ENCODE results near the gene MSH4. TPM values are rescaled to one million over a fixed set of nuclear protein-coding genes. Genes with fewer than 3 reads are reported as not detected.
"Not testable (repeated sequence)": the region's sequence is repeated elsewhere in the genome, so short reads cannot be mapped to it uniquely, and the experiment has no call there.

The MSH4 gene
- polyA plus RNA-seq, 1 donor (not counting 4 experiments of a cell fraction or from before 2014, with no cell fraction given), result 0.13 TPM

- Histone ChIP-seq H4K20me1 (ENCODE audit: control insufficient read depth, extremely low read depth, insufficient read depth, low read length) (peaks cover 13% of the 10 kb centered on the region), H3K4me2 (ENCODE audit: control insufficient read depth, extremely low read depth, insufficient read depth, low read depth, low read length) (no peak overlapping the region), H3K9ac (ENCODE audit: control insufficient read depth, extremely low read depth, insufficient read depth, low read length) (no peak overlapping the region)
These were observed 549 bp downstream of the MSH4 start for GRCh38 chr1:75797273-75797588.

GRCh38 chr1:75797606-75798216 lies 1.0 kb downstream of the MSH4 start:
- TF ChIP-seq CTCF (optimal IDR thresholded peaks at IDR 0.05 in 1 of 3, IDR thresholded peaks at IDR 0.05 in 1 of 3, conservative IDR thresholded peaks at IDR 0.05 in 1 of 3; ENCODE audit: extremely low read depth in 1 of 3, insufficient read depth in 2 of 3, low read length in 3 of 3), result no peak
- no peak for TF ChIP-seq EZH2 (IDR thresholded peaks at IDR 0.05; ENCODE audit: low read length)
- H3K27me3 ChIP-seq (ENCODE audit: control insufficient read depth, extremely low read depth, insufficient read depth, low read length), result no peaks in the 10 kb centered on the region
- no peak overlapping the region for H3K27ac ChIP-seq (ENCODE audit: control insufficient read depth, insufficient read depth, low read length)
- peaks cover 5 to 9% of the 10 kb centered on the region in 2 experiments for H3K36me3 ChIP-seq (ENCODE audit: control insufficient read depth in 2 of 2, extremely low read depth in 1 of 2, insufficient read depth in 2 of 2, low read length in 2 of 2)
- H3K4me3 ChIP-seq (ENCODE audit: control insufficient read depth in 2 of 3, extremely low read depth in 1 of 3, insufficient read depth in 2 of 3, low read depth in 1 of 3, low read length in 3 of 3), result no peak overlapping the region
- H3K9me1 ChIP-seq (ENCODE audit: control insufficient read depth, extremely low read depth, insufficient read depth, low read length), result no peaks in the 10 kb centered on the region
- DNase-seq (ENCODE audit: low read depth, low spot score) (no peak), FAIRE-seq (no peak)
- no peaks in the 10 kb centered on the region for H3K9me3 ChIP-seq (ENCODE audit: control insufficient read depth, low read depth, low read length)
- dilution Hi-C loops (cut with MboI; ENCODE audit: extremely low pct_ligation_motif_present, low sequenced_read_pairs), result no loop called here
- no peak overlapping the region for H3K4me2 ChIP-seq (ENCODE audit: control insufficient read depth, extremely low read depth, insufficient read depth, low read depth, low read length)
- no peaks in the 10 kb centered on the region for H3K4me1 ChIP-seq (ENCODE audit: control insufficient read depth, extremely low read depth, insufficient read depth, low read length)
- peaks cover 3% of the 10 kb centered on the region for H3K79me2 ChIP-seq (ENCODE audit: control insufficient read depth, insufficient read depth, low read length)
- peaks cover 9% of the 10 kb centered on the region for H4K20me1 ChIP-seq (ENCODE audit: control insufficient read depth, extremely low read depth, insufficient read depth, low read length)
- H2AFZ ChIP-seq (ENCODE audit: control insufficient read depth, low read length), result no peak overlapping the region
- H3K9ac ChIP-seq (ENCODE audit: control insufficient read depth, extremely low read depth, insufficient read depth, low read length), result no peak overlapping the region

More at GRCh38 chr1:75797273-75797588, 549 bp downstream of the MSH4 start:
- H3K79me2 ChIP-seq (ENCODE audit: control insufficient read depth, insufficient read depth, low read length), result peaks cover 7% of the 10 kb centered on the region
- H3K9me1 ChIP-seq (ENCODE audit: control insufficient read depth, extremely low read depth, insufficient read depth, low read length), result no peaks in the 10 kb centered on the region
- dilution Hi-C loops (cut with MboI; ENCODE audit: extremely low pct_ligation_motif_present, low sequenced_read_pairs), result no loop called here
- no peaks in the 10 kb centered on the region for H3K27me3 ChIP-seq (ENCODE audit: control insufficient read depth, extremely low read depth, insufficient read depth, low read length)
- FAIRE-seq (no peak), DNase-seq (ENCODE audit: low read depth, low spot score) (no peak)
- H3K36me3 ChIP-seq (ENCODE audit: control insufficient read depth in 2 of 2, extremely low read depth in 1 of 2, insufficient read depth in 2 of 2, low read length in 2 of 2), result peaks cover 5 to 10% of the 10 kb centered on the region in 2 experiments
- TF ChIP-seq EZH2 (IDR thresholded peaks at IDR 0.05; ENCODE audit: low read length) (no peak), CTCF (optimal IDR thresholded peaks at IDR 0.05 in 1 of 3, IDR thresholded peaks at IDR 0.05 in 1 of 3, conservative IDR thresholded peaks at IDR 0.05 in 1 of 3; ENCODE audit: extremely low read depth in 1 of 3, insufficient read depth in 2 of 3, low read length in 3 of 3) (no peak)
- no peak overlapping the region for H3K4me3 ChIP-seq (ENCODE audit: control insufficient read depth in 2 of 3, extremely low read depth in 1 of 3, insufficient read depth in 2 of 3, low read depth in 1 of 3, low read length in 3 of 3)
- H2AFZ ChIP-seq (ENCODE audit: control insufficient read depth, low read length), result no peak overlapping the region
- no peak overlapping the region for H3K27ac ChIP-seq (ENCODE audit: control insufficient read depth, insufficient read depth, low read length)
- H3K4me1 ChIP-seq (ENCODE audit: control insufficient read depth, extremely low read depth, insufficient read depth, low read length), result no peaks in the 10 kb centered on the region
- H3K9me3 ChIP-seq (ENCODE audit: control insufficient read depth, low read depth, low read length), result no peaks in the 10 kb centered on the region

- DNase-seq (ENCODE audit: low read depth, low spot score); H3K27me3 ChIP-seq (ENCODE audit: control insufficient read depth, extremely low read depth, insufficient read depth, low read length); H3K9ac ChIP-seq (ENCODE audit: control insufficient read depth, extremely low read depth, insufficient read depth, low read length); H3K4me2 ChIP-seq (ENCODE audit: control insufficient read depth, extremely low read depth, insufficient read depth, low read depth, low read length); H4K20me1 ChIP-seq (ENCODE audit: control insufficient read depth, extremely low read depth, insufficient read depth, low read length); dilution Hi-C loops (cut with MboI; ENCODE audit: extremely low pct_ligation_motif_present, low sequenced_read_pairs); H3K4me3 ChIP-seq (ENCODE audit: control insufficient read depth in 2 of 3, extremely low read depth in 1 of 3, insufficient read depth in 2 of 3, low read depth in 1 of 3, low read length in 3 of 3); H2AFZ ChIP-seq (ENCODE audit: control insufficient read depth, low read length); H3K9me3 ChIP-seq (ENCODE audit: control insufficient read depth, low read depth, low read length); H3K9me1 ChIP-seq (ENCODE audit: control insufficient read depth, extremely low read depth, insufficient read depth, low read length); H3K79me2 ChIP-seq (ENCODE audit: control insufficient read depth, insufficient read depth, low read length); H3K4me1 ChIP-seq (ENCODE audit: control insufficient read depth, extremely low read depth, insufficient read depth, low read length); H3K36me3 ChIP-seq (ENCODE audit: control insufficient read depth in 2 of 2, extremely low read depth in 1 of 2, insufficient read depth in 2 of 2, low read length in 2 of 2); H3K27ac ChIP-seq (ENCODE audit: control insufficient read depth, insufficient read depth, low read length); FAIRE-seq: not testable (repeated sequence)
These were observed 4.8 kb downstream of the MSH4 start for GRCh38 chr1:75801480-75801879.
